ENCODE measurements around the gene RPS6KB2.

GRCh38 chr11:67438158-67438902, 10.0 kb downstream of the RPS6KB2 start:
- TF ChIP-seq CTCF (IDR thresholded peaks at IDR 0.05; ENCODE audit: poor library complexity) (no peak), EZH2 (IDR thresholded peaks at IDR 0.05; ENCODE audit: borderline replicate concordance) (no peak)
